Loucy (cell line): ENCODE measurements around the gene C9orf72.
A peak's percentile ranks its signal among the peaks of the same experiment; 100 is the strongest.

Experiments used
- H2AFZ ChIP-seq: fragments of 200-600 bp; sonication (generic); 2 replicates; pipeline ENCODE4 v1.6.0; 2016; ENCODE audit warnings: antibody characterized with exemption, mild to moderate bottlenecking, low read length, moderate library complexity
- H3F3A ChIP-seq: fragments of 200-600 bp; 2 replicates; pipeline ENCODE4 v1.6.0; 2016; ENCODE audit warnings: antibody characterized with exemption, low read depth, mild to moderate bottlenecking
- H3K27me3 ChIP-seq: fragments of 200-600 bp; sonication (generic); 2 replicates; pipeline ENCODE4 v1.6.1; 2014; ENCODE audit warnings: low read length, mild to moderate bottlenecking; ENCODE audit not compliant: insufficient read depth, poor library complexity, severe bottlenecking
- H3K36me3 ChIP-seq: fragments of 200-600 bp; sonication (generic); 2 replicates; pipeline ENCODE4 v1.6.1; 2016; ENCODE audit warnings: low read length; ENCODE audit not compliant: insufficient read depth
- H3K4me1 ChIP-seq: fragments of 200-600 bp; sonication (generic); 2 replicates; pipeline ENCODE4 v1.5.1; 2014; ENCODE audit warnings: low read length, mild to moderate bottlenecking; ENCODE audit not compliant: insufficient read depth, poor library complexity, severe bottlenecking
- H3K4me2 ChIP-seq: fragments of 200-600 bp; sonication (generic); 2 replicates; pipeline ENCODE4 v1.6.0; 2014; ENCODE audit warnings: antibody characterized with exemption, low read length, low read depth, mild to moderate bottlenecking; ENCODE audit not compliant: poor library complexity, severe bottlenecking
- H3K4me3 ChIP-seq: fragments of 200-600 bp; sonication (generic); 2 replicates; pipeline ENCODE4 v1.5.1; 2014; ENCODE audit warnings: low read length, mild to moderate bottlenecking, mixed read lengths; ENCODE audit not compliant: poor library complexity, severe bottlenecking
- H3K79me2 ChIP-seq: fragments of 200-600 bp; sonication (generic); 2 replicates; pipeline ENCODE4 v1.6.1; 2014; ENCODE audit warnings: low read length; ENCODE audit not compliant: insufficient read depth
- H3K9ac ChIP-seq: fragments of 200-600 bp; sonication (generic); 2 replicates; pipeline ENCODE4 v1.6.0; 2014; ENCODE audit warnings: mild to moderate bottlenecking, low read depth, low read length, moderate library complexity; ENCODE audit not compliant: poor library complexity, severe bottlenecking
- H3K9me2 ChIP-seq: fragments of 200-600 bp; sonication (generic); replicated peaks from 2 replicates; pipeline ENCODE4 v1.6.1; 2016; ENCODE audit warnings: low read depth, low read length, mixed read lengths
- H3K9me3 ChIP-seq: fragments of 200-600 bp; sonication (generic); 2 replicates; pipeline ENCODE4 v1.6.1; 2014; ENCODE audit warnings: mild to moderate bottlenecking, antibody characterized with exemption, low read length, low read depth; ENCODE audit not compliant: insufficient read depth
- H4K20me1 ChIP-seq: fragments of 200-600 bp; sonication (generic); 2 replicates; pipeline ENCODE4 v1.6.0; 2014; ENCODE audit warnings: antibody characterized with exemption, low read length, mild to moderate bottlenecking; ENCODE audit not compliant: insufficient read depth, poor library complexity, severe bottlenecking
- EZH2phosphoT487 ChIP-seq: fragments of 200-600 bp; IDR thresholded peaks from 2 replicates; pipeline ENCODE4 v1.6.1; 2018; ENCODE audit warnings: antibody characterized with exemption, mild to moderate bottlenecking, moderate library complexity, borderline replicate concordance
- TF ChIP-seq, protein P1 (sequence below): fragments of 200-600 bp; sonication (generic); conservative IDR thresholded peaks from 2 replicates; pipeline ENCODE4 v1.5.1; 2014; ENCODE audit warnings: mild to moderate bottlenecking, antibody characterized with exemption, low read length

C9orf72 gene

DNA sequence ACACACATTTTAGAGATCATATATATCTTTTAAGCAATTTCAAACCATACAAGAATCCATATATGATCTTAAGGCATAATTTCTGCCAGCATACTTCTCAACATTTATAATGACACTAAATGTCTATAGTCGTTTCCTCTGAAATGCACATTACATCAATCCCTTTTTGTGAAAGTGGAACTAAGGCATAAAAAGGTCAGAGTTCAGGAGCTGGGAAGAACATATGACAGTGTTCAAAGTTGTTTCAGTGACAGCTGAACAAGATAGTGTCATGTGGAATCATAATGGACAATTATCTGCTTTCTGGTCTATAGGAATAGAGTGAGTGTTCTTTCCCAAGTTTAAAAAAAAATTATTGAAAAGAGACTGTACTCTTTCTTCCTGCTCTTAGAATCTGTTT, 41.2 kb downstream of the C9orf72 start:
- no peaks in the 10 kb centered on the region for H3K9me3 ChIP-seq
- H3K36me3 ChIP-seq = no peaks in the 10 kb centered on the region
- H3K9me2 ChIP-seq = no peaks in the 10 kb centered on the region
- H4K20me1 ChIP-seq = no peaks in the 10 kb centered on the region
- H3K9ac ChIP-seq = no peak overlapping the region
- no peaks in the 10 kb centered on the region for H3F3A ChIP-seq
- no peak overlapping the region for H3K4me2 ChIP-seq
- no peak overlapping the region for H3K4me3 ChIP-seq
- H3K4me1 ChIP-seq = no peaks in the 10 kb centered on the region
- H3K27me3 ChIP-seq = peaks cover 15% of the 10 kb centered on the region
- no peak overlapping the region for H2AFZ ChIP-seq
- TF ChIP-seq, protein P1, sequence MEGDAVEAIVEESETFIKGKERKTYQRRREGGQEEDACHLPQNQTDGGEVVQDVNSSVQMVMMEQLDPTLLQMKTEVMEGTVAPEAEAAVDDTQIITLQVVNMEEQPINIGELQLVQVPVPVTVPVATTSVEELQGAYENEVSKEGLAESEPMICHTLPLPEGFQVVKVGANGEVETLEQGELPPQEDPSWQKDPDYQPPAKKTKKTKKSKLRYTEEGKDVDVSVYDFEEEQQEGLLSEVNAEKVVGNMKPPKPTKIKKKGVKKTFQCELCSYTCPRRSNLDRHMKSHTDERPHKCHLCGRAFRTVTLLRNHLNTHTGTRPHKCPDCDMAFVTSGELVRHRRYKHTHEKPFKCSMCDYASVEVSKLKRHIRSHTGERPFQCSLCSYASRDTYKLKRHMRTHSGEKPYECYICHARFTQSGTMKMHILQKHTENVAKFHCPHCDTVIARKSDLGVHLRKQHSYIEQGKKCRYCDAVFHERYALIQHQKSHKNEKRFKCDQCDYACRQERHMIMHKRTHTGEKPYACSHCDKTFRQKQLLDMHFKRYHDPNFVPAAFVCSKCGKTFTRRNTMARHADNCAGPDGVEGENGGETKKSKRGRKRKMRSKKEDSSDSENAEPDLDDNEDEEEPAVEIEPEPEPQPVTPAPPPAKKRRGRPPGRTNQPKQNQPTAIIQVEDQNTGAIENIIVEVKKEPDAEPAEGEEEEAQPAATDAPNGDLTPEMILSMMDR = no peak
- no peak for TF ChIP-seq EZH2phosphoT487
- H3K79me2 ChIP-seq = no peaks in the 10 kb centered on the region

DNA sequence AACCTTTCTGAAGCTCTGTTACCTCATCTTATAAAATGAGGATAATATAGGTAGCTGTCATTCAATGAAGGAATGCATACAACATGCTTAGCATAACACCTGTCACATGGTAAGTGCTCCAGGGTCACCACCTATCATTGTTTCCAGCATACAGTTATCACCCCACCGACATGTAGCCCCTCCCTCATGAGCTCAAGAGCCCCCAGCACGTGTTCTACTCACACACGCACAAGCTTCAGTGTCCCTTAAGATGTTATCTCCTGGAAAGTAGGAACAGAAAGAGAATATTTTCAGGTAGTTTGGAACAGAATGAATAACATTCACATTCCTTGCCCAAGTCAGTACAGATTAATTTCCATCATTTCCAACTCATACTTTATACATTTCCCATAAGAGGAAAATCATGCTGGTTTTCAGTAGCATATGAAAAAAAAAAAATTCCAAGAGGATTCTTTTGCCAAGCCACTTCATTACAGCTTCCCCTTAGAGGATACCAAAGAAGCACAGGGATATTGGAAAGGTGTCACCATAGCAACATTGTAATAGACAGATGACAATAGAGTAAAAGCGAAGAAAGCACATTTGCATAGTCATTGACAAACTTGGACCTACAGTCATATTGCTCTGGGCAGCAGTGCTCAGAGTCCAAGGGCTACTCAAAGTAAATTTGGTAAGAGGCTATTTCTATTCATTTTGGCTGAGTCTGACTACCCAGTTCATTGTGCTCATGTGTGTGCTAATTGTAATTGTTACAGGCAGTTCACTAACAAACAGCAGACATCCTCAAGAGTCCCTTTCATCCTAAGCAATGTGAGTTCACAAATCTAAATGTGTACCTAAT, 42.1 kb downstream of the C9orf72 start:
- no peaks in the 10 kb centered on the region for H4K20me1 ChIP-seq
- H3K9me3 ChIP-seq = no peaks in the 10 kb centered on the region
- no peaks in the 10 kb centered on the region for H3K79me2 ChIP-seq
- TF ChIP-seq EZH2phosphoT487 = no peak
- TF ChIP-seq, protein P1 = no peak
- no peak overlapping the region for H2AFZ ChIP-seq
- no peaks in the 10 kb centered on the region for H3F3A ChIP-seq
- H3K4me3 ChIP-seq = no peak overlapping the region
- no peak overlapping the region for H3K9ac ChIP-seq
- peaks cover 15% of the 10 kb centered on the region for H3K27me3 ChIP-seq
- H3K9me2 ChIP-seq = no peaks in the 10 kb centered on the region
- H3K4me2 ChIP-seq = no peak overlapping the region
- no peaks in the 10 kb centered on the region for H3K4me1 ChIP-seq
- no peaks in the 10 kb centered on the region for H3K36me3 ChIP-seq

DNA sequence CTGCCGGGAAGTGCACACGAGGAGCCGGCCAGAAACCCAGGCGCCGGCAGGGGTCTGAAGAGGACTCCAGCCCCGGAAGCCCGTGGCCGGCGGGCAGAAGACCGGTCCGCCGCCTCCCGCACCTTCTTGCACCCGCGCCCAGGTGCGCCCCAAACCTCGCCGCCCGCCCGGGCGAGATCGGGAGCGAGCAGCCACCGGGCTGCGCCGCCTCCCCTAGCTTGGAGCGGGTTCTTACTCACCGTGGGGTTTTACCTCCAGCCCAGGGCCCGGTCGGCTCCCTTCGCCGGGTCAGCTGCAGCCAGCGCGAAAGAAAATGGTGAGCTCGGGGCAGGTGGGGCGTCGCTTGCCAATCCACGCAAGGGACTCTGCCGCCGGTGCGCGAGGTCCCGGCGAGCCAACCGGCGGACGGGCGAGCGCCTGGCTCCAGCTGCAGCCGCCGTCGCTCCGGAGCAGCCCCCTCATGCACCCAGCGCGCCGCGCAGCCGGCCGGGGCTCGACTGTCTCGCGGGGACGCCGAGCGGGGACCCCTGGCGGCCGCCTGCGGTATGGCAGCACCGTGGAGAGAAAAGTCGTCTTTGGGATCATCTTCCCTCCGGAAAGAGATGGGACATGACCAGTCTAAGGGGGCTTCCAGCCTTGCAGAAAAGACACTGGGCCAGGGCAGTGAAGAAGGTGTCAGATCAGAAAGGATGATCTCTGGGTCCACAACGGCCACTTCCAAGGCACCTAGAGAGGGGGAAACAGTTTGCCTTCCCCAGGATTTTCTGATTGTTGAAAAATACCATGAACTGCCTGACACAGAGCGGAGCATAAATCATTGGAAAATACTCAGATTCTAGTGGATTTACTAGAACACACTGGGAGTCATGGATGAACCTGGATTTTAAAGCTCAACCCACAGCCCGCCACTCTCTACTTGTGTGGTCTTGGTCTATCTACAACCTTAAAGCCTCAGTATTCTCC, 43.7 kb downstream of the C9orf72 start, which contains the start of gene MOB3B:
TSS of gene MOB3B (minus strand) at position 499 of the 963 bp plus-strand sequence. CDS start 74,264 bp downstream, outside the sequence.
- Histone ChIP-seq H3K9me3 (no peaks in the 10 kb centered on the region), H4K20me1 (no peaks in the 10 kb centered on the region), H3K79me2 (no peaks in the 10 kb centered on the region), H2AFZ (peak within 1 kb of the TSS; percentile 93), H3K4me1 (no peaks in the 10 kb centered on the region), H3K4me2 (peak within 1 kb of the TSS; percentile 80), H3K4me3 (peak within 1 kb of the TSS; percentile 79), H3K36me3 (no peaks in the 10 kb centered on the region), H3K9me2 (no peaks in the 10 kb centered on the region), H3K27me3 (peaks cover 15% of the 10 kb centered on the region), H3K9ac (peak within 1 kb of the TSS; percentile 64), H3F3A (no peaks in the 10 kb centered on the region)
- TF ChIP-seq, protein P1 = peak; percentile 79
- TF ChIP-seq EZH2phosphoT487 = no peak
